ENCODE results near the gene DRD1.
"Not testable (repeated sequence)": the region's sequence is repeated elsewhere in the genome, so short reads cannot be mapped to it uniquely, and the experiment has no call there.

The DRD1 gene

GRCh38 chr5:175467983-175468690 is 24.2 kb upstream of the DRD1 start:
- no peak for FAIRE-seq

- FAIRE-seq: no peak
Observed at GRCh38 chr5:175466700-175467318, 22.8 kb upstream of the DRD1 start.

GRCh38 chr5:175465282-175465681 is 21.3 kb upstream of the DRD1 start:
- FAIRE-seq: no peak

GRCh38 chr5:175464942-175465233 is 20.9 kb upstream of the DRD1 start:
- no peak for FAIRE-seq

- no peak for FAIRE-seq
Observed at GRCh38 chr5:175464074-175464941, 20.3 kb upstream of the DRD1 start.

- FAIRE-seq: no peak
Observed at GRCh38 chr5:175463641-175464040, 19.7 kb upstream of the DRD1 start.

GRCh38 chr5:175461370-175461769 is 17.4 kb upstream of the DRD1 start:
- FAIRE-seq: no peak

GRCh38 chr5:175460552-175460951 is 16.6 kb upstream of the DRD1 start:
- no peak for FAIRE-seq

GRCh38 chr5:175460126-175460525 is 16.1 kb upstream of the DRD1 start:
- no peak for FAIRE-seq

GRCh38 chr5:175457466-175457865 is 13.5 kb upstream of the DRD1 start:
- no peak for FAIRE-seq

GRCh38 chr5:175456105-175456742 is 12.2 kb upstream of the DRD1 start:
- FAIRE-seq: no peak

GRCh38 chr5:175454338-175454737 is 10.4 kb upstream of the DRD1 start:
- FAIRE-seq: not testable (repeated sequence)

- FAIRE-seq: no peak
Observed at GRCh38 chr5:175452166-175452565, 8.2 kb upstream of the DRD1 start.

GRCh38 chr5:175448276-175448675 is 4.3 kb upstream of the DRD1 start:
- FAIRE-seq: no peak

GRCh38 chr5:175447571-175447970 is 3.6 kb upstream of the DRD1 start:
- FAIRE-seq: no peak

- not testable (repeated sequence) for FAIRE-seq
Observed at GRCh38 chr5:175446378-175446777, 2.4 kb upstream of the DRD1 start.

GRCh38 chr5:175444905-175445456 is 999 bp upstream of the DRD1 start:
- FAIRE-seq: no peak

GRCh38 chr5:175443514-175444059 is 395 bp downstream of the DRD1 start:
- no peak for FAIRE-seq

- no peak for FAIRE-seq
Observed at GRCh38 chr5:175438234-175438857, 5.6 kb downstream of the DRD1 start.

GRCh38 chr5:175436359-175436758 is 7.6 kb downstream of the DRD1 start:
- no peak for FAIRE-seq

GRCh38 chr5:175434800-175435199 is 9.2 kb downstream of the DRD1 start:
- FAIRE-seq: no peak

- FAIRE-seq: no peak
Observed at GRCh38 chr5:175427762-175428161, 16.2 kb downstream of the DRD1 start.

Data from endometrium (tissue), 2 donors.